ENCODE measurements around the gene HIRIP3. TPM values are rescaled to one million over a fixed set of nuclear protein-coding genes. Genes with fewer than 3 reads are reported as not detected.

Gene HIRIP3
- total and polyA plus RNA-seq, 2 experiments from 2014 or later = 10.4 to 18.5 TPM

GRCh38 chr16:30003670-30004423 is 8.4 kb upstream of the HIRIP3 start (continued):
- no peak for TF ChIP-seq CTCF (conservative IDR thresholded peaks at IDR 0.05; ENCODE audit: low read depth in 2 of 2)
- TF ChIP-seq NANOG (IDR thresholded peaks at IDR 0.05; ENCODE audit: borderline replicate concordance) = no peak
- no peak for TF ChIP-seq EZH2phosphoT487 (IDR thresholded peaks at IDR 0.05; ENCODE audit: unreplicated experiment)
- no peak for TF ChIP-seq ZNF462 (CRISPR knock-in tag; IDR thresholded peaks at IDR 0.05)
- no peak for TF ChIP-seq ZNF331 (CRISPR knock-in tag; IDR thresholded peaks at IDR 0.05; ENCODE audit: low read depth)
- no peak for TF ChIP-seq JUNB (IDR thresholded peaks at IDR 0.05; ENCODE audit: unreplicated experiment)
- TF ChIP-seq POLR2AphosphoS5 (IDR thresholded peaks at IDR 0.05; ENCODE audit: low read depth) = no peak
- no peak for TF ChIP-seq ZNF114 (CRISPR knock-in tag; IDR thresholded peaks at IDR 0.05)

All from GM23338 (cell line).